ENCODE data around the gene DPF1. TPM values are rescaled to one million over a fixed set of nuclear protein-coding genes. Genes with fewer than 3 reads are reported as not detected.

The DPF1 gene
- total and polyA plus RNA-seq, 10 of the 15 experiments (the other 5 are each of a cell fraction or from before 2014, with no cell fraction given): 0.11 to 4.3 (median 2.4) TPM

GRCh38 chr19:38221919-38222830, 1.8 kb downstream of the DPF1 start:
- Histone ChIP-seq H3K4me3 (no peak overlapping the region), H3K4me1 (ENCODE audit: control insufficient read depth, insufficient read depth, low read length) (0 out of 2 replicates have a peak, but pooled peaks cover 4% of the 10 kb centered on the region), H3K9ac (ENCODE audit: control insufficient read depth, insufficient read depth, low read length) (no peak overlapping the region), H3K36me3 (ENCODE audit: control insufficient read depth in 2 of 2, insufficient read depth in 2 of 2, low read length in 1 of 2) (no peaks in the 10 kb centered on the region), H3K4me2 (ENCODE audit: control insufficient read depth, insufficient read depth) (no peak overlapping the region), H3K27me3 (replicated peaks in 1 of 2; ENCODE audit: control insufficient read depth in 2 of 2, insufficient read depth in 2 of 2, low read length in 1 of 2) (0 out of 4 replicates have a peak, but pooled peaks cover 0 to 2% of the 10 kb centered on the region in 2 experiments), H3K9me3 (replicated peaks; ENCODE audit: control insufficient read depth, insufficient read depth, low read length) (no peaks in the 10 kb centered on the region), H3K79me2 (ENCODE audit: control insufficient read depth, insufficient read depth, low read length) (no peaks in the 10 kb centered on the region), H2AFZ (ENCODE audit: control insufficient read depth, low read depth, low read length) (no peak overlapping the region), H4K20me1 (ENCODE audit: control insufficient read depth, insufficient read depth) (no peaks in the 10 kb centered on the region), H3K27ac (ENCODE audit: control insufficient read depth, insufficient read depth) (no peak overlapping the region)
- ChIA-PET CTCF (no interaction called here), POLR2A (no interaction called here), RAD21 (ENCODE audit: unreplicated experiment) (interaction anchor here (0.6 kb wide), 1 partner anchor 79 kb away, joined by 3 read pairs; no protein-coding TSS in a partner anchor), SMC1A (ENCODE audit: uncharacterized antibody, unreplicated experiment) (no interaction called here)
- intact Hi-C loops (cut with micrococcal nuclease; ENCODE audit: unreplicated experiment): no loop called here
- DNase-seq (ENCODE audit: low read depth, low spot score) (no peak), ATAC-seq (no peak), FAIRE-seq (no peak)
- in situ Hi-C loops (cut with MboI): no loop called here
- TF ChIP-seq CHD1 (IDR thresholded peaks at IDR 0.05; ENCODE audit: low read depth, low read length) (no peak), PML (IDR thresholded peaks at IDR 0.05; ENCODE audit: low read length) (no peak), NFIC (IDR thresholded peaks at IDR 0.05; ENCODE audit: low read depth, low read length) (no peak), KAT2A (conservative IDR thresholded peaks at IDR 0.05; ENCODE audit: control insufficient read depth, low read depth, low read length) (no peak), SP1 (IDR thresholded peaks at IDR 0.05; ENCODE audit: low read depth, low read length) (no peak), LARP7 (IDR thresholded peaks at IDR 0.05) (0 out of 2 replicates have a peak, but pooled peaks have one; percentile 18)
- TF ChIP-seq, protein P1, sequence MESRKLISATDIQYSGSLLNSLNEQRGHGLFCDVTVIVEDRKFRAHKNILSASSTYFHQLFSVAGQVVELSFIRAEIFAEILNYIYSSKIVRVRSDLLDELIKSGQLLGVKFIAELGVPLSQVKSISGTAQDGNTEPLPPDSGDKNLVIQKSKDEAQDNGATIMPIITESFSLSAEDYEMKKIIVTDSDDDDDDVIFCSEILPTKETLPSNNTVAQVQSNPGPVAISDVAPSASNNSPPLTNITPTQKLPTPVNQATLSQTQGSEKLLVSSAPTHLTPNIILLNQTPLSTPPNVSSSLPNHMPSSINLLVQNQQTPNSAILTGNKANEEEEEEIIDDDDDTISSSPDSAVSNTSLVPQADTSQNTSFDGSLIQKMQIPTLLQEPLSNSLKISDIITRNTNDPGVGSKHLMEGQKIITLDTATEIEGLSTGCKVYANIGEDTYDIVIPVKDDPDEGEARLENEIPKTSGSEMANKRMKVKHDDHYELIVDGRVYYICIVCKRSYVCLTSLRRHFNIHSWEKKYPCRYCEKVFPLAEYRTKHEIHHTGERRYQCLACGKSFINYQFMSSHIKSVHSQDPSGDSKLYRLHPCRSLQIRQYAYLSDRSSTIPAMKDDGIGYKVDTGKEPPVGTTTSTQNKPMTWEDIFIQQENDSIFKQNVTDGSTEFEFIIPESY (IDR thresholded peaks at IDR 0.05): no peak
- 69% methylated on average over 43 of the region's 64 CpGs for WGBS (ENCODE audit: insufficient coverage, insufficient replicate concordance, low lambda C conversion rate, missing lambda C conversion rate)
- BruUV-seq (replicated peaks): no TSS peak
